B cell (primary cell): Measurements from ENCODE around the gene IPO5. TPM values are rescaled to one million over a fixed set of nuclear protein-coding genes. Genes with fewer than 3 reads are reported as not detected.
"Not testable (repeated sequence)": the region's sequence is repeated elsewhere in the genome, so short reads cannot be mapped to it uniquely, and the experiment has no call there.

ENCODE experiments used
- ATAC-seq: fragments of 200-7000 bp; cut with Tn5 transposase; one replicate; pipeline ENCODE4 v1.10.0; 2021; ENCODE audit warnings: low read depth, mild to moderate bottlenecking, moderate number of reproducible peaks, moderate library complexity
- CTCF ChIA-PET: fragments of 350-600 bp; sonication (Branson Sonifier 250); formaldehyde crosslinking; loops from one replicate; lab custom pipeline; 2021; ENCODE audit warnings: antibody characterized with exemption, inconsistent platforms; lab: Charles Lee
- POLR2A ChIA-PET: fragments of 350-600 bp; sonication (Branson Sonifier 250); formaldehyde crosslinking; loops from one replicate; lab custom pipeline; 2021; ENCODE audit warnings: antibody characterized with exemption; lab: Charles Lee
- DNase-seq: peaks from one replicate; pipeline ENCODE4 v3.0.0; 2013
- H2AFZ ChIP-seq: 2 replicates; pipeline ENCODE4 v1.6.1; 2012; ENCODE audit warnings: mild to moderate bottlenecking, low read depth, low read length; ENCODE audit not compliant: insufficient read depth, poor library complexity, severe bottlenecking
- H3K27ac ChIP-seq, 2 donors: 1 replicate in 1 of 2; 2 replicates in 1 of 2; pipeline ENCODE4 v1.5.1; 2012 to 2013; ENCODE audit warnings: low read length in 2 of 2, mild to moderate bottlenecking in 2 of 2, moderate library complexity in 1 of 2
- H3K27me3 ChIP-seq, 4 experiments: fragments of 200-600 bp in 1 of 4; sonication (generic) in 1 of 4; replicated peaks in 1 of 4; 1 replicate in 2 of 4; 2 replicates in 2 of 4; pipeline versions ENCODE4 v1.6.1 to v1.7.0; 2013 to 2016; ENCODE audit warnings: low read length in 3 of 4, mild to moderate bottlenecking in 2 of 4, mixed read lengths in 1 of 4, moderate library complexity in 1 of 4; ENCODE audit not compliant: insufficient read depth in 4 of 4, control insufficient read depth in 3 of 4; ENCODE audit errors: control extremely low read depth in 1 of 4
- H3K36me3 ChIP-seq, 2 experiments: replicated peaks in 1 of 2; 1 replicate in 1 of 2; 2 replicates in 1 of 2; pipeline versions ENCODE4 v1.6.1 to v1.7.1; 2013; ENCODE audit warnings: low read length in 1 of 2; ENCODE audit not compliant: insufficient read depth in 2 of 2, control insufficient read depth in 1 of 2; ENCODE audit errors: control extremely low read depth in 1 of 2, extremely low read depth in 1 of 2
- H3K4me1 ChIP-seq, 2 donors: fragments of 200-600 bp in 1 of 2; sonication (generic) in 1 of 2; 1 replicate in 1 of 2; 2 replicates in 1 of 2; pipeline versions ENCODE4 v1.5.1 to v1.6.1; 2013 to 2017; ENCODE audit warnings: low read length in 2 of 2; ENCODE audit not compliant: control insufficient read depth in 2 of 2, insufficient read depth in 2 of 2
- H3K4me2 ChIP-seq: replicated peaks from 2 replicates; pipeline ENCODE3; 2012; ENCODE audit warnings: mild to moderate bottlenecking, low read depth, low read length; ENCODE audit not compliant: poor library complexity, severe bottlenecking
- H3K4me3 ChIP-seq, 5 experiments: fragments of 200-600 bp in 1 of 5; sonication (generic) in 1 of 5; 1 replicate in 3 of 5; 2 replicates in 2 of 5; pipeline versions ENCODE4 v1.5.1 to v1.7.0; 2011 to 2016; ENCODE audit warnings: low read length in 4 of 5, mild to moderate bottlenecking in 4 of 5, low read depth in 2 of 5, control low read depth in 1 of 5, moderate library complexity in 1 of 5; ENCODE audit not compliant: insufficient read depth in 1 of 5; ENCODE audit errors: control extremely low read depth in 1 of 5, extremely low read depth in 1 of 5
- H3K79me2 ChIP-seq: fragments of 200-600 bp; sonication (generic); one replicate; pipeline ENCODE4 v1.6.0; 2016; ENCODE audit warnings: low read length; ENCODE audit not compliant: control insufficient read depth, insufficient read depth
- H3K9ac ChIP-seq: fragments of 200-600 bp; sonication (generic); 2 replicates; pipeline ENCODE4 v1.6.1; 2017; ENCODE audit warnings: mild to moderate bottlenecking, low read length, moderate library complexity
- H3K9me3 ChIP-seq, 3 donors: one replicate each; pipeline versions ENCODE4 v1.6.1 to v1.7.1; 2013; ENCODE audit warnings: low read length in 2 of 3; ENCODE audit not compliant: control insufficient read depth in 2 of 3, insufficient read depth in 1 of 3; ENCODE audit errors: control extremely low read depth in 1 of 3
- H4K20me1 ChIP-seq: 2 replicates; pipeline ENCODE4 v1.6.0; 2012; ENCODE audit warnings: mild to moderate bottlenecking, low read length; ENCODE audit not compliant: insufficient read depth, control insufficient read depth, poor library complexity, severe bottlenecking
- H3K27ac Mint-ChIP-seq: one replicate; pipeline ENCODE4 v1.8.0; 2021; ENCODE audit warnings: mixed read lengths
- H3K27me3 Mint-ChIP-seq: one replicate; pipeline ENCODE4 v1.8.0; 2021; ENCODE audit warnings: mixed read lengths
- H3K4me1 Mint-ChIP-seq: one replicate; pipeline ENCODE4 v1.8.0; 2021; ENCODE audit warnings: mixed read lengths
- H3K4me3 Mint-ChIP-seq: one replicate; pipeline ENCODE4 v1.8.0; 2021; ENCODE audit warnings: mixed read lengths
- H3K9me3 Mint-ChIP-seq: one replicate; pipeline ENCODE4 v1.8.0; 2022; ENCODE audit warnings: mixed read lengths; ENCODE audit not compliant: insufficient read depth
- EZH2 ChIP-seq: IDR thresholded peaks from 2 replicates; pipeline ENCODE4 v1.6.1; 2012; ENCODE audit warnings: borderline replicate concordance, low read depth, mild to moderate bottlenecking, moderate library complexity, low read length; ENCODE audit not compliant: insufficient read depth, poor library complexity, severe bottlenecking
- WGBS: methylation state at CpG from one replicate; pipeline ENCODE4 v1.1.5; 2013; ENCODE audit warnings: missing lambda C conversion rate; ENCODE audit not compliant: insufficient coverage; 5-methylcytosine and 5-hydroxymethylcytosine counted together
- intact Hi-C: fragments of 100-400 bp; cut with micrococcal nuclease; formaldehyde crosslinking; loops from one replicate; pipeline ENCODE4 v1.10.0; 2022
- polyA plus RNA-seq: library from polyadenylated mRNA; depleted of rRNA; stranded (reverse); fragments of >200 nt; gene quantifications from 2 replicates; pipeline ENCODE4 v1.2.3, GENCODE V29; 2012
- total RNA-seq, 2 donors: library from RNA; stranded (reverse); fragments of 120-200 nt in 1 of 2; gene quantifications; 1 replicate in 1 of 2; 2 replicates in 1 of 2; pipeline versions ENCODE4 v1.2.3 to v1.2.4, GENCODE V29; 2013 to 2022
- TF ChIP-seq, protein P1 (sequence below): fragments of 200-600 bp; IDR thresholded peaks from one replicate; pipeline ENCODE4 v1.8.0; 2022; ENCODE audit warnings: antibody characterized with exemption, mild to moderate bottlenecking

IPO5 gene
- total and polyA plus RNA-seq, 2 donors (not counting 1 experiment from before 2014, with no cell fraction given): 25.9 to 76.4 TPM

DNA sequence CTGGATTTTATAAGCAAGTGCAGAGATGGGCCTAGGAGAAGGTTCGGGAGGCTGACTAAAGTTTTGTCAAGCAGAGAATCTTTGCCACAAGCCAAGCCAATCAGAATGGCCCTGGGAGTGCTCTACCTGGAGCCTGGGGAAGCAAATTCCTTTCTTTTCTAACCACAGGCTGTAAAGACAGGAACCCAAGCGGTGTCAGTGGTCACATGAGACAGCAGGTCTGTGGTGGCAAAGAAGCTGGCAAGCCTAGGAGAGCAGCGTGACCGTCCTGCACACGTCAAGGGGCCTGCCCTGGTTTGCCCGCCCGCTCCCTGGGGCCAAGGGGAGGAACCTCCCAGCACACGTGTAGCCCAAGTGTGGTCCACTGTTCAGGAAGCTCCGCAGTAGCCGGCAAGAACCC lies 90.8 kb downstream of the IPO5 start:
- intact Hi-C loops: no loop called here
- Histone ChIP-seq H3K9ac (no peak overlapping the region), H3K9me3 (no peaks in the 10 kb centered on the region), H4K20me1 (no peaks in the 10 kb centered on the region), H3K4me1 (no peaks in the 10 kb centered on the region), H3K79me2 (no peaks in the 10 kb centered on the region), H3K27ac (no peak overlapping the region), H3K4me2 (no peak overlapping the region), H3K4me3 (no peak overlapping the region), H3K36me3 (no peaks in the 10 kb centered on the region), H2AFZ (peak overlapping the region; percentile 9), H3K27me3 (no peaks in the 10 kb centered on the region)
- peaks cover 10% of the 10 kb centered on the region for H3K27me3 Mint-ChIP-seq
- POLR2A ChIA-PET: no interaction called here
- H3K9me3 Mint-ChIP-seq: no peaks in the 10 kb centered on the region
- TF ChIP-seq EZH2: no peak
- TF ChIP-seq, protein P1, sequence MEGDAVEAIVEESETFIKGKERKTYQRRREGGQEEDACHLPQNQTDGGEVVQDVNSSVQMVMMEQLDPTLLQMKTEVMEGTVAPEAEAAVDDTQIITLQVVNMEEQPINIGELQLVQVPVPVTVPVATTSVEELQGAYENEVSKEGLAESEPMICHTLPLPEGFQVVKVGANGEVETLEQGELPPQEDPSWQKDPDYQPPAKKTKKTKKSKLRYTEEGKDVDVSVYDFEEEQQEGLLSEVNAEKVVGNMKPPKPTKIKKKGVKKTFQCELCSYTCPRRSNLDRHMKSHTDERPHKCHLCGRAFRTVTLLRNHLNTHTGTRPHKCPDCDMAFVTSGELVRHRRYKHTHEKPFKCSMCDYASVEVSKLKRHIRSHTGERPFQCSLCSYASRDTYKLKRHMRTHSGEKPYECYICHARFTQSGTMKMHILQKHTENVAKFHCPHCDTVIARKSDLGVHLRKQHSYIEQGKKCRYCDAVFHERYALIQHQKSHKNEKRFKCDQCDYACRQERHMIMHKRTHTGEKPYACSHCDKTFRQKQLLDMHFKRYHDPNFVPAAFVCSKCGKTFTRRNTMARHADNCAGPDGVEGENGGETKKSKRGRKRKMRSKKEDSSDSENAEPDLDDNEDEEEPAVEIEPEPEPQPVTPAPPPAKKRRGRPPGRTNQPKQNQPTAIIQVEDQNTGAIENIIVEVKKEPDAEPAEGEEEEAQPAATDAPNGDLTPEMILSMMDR: no peak
- no peak overlapping the region for H3K27ac Mint-ChIP-seq
- CTCF ChIA-PET: no interaction called here
- no peak for ATAC-seq
- WGBS: 11% methylated on average over 10 of the region's 10 CpGs
- H3K4me1 Mint-ChIP-seq: no peaks in the 10 kb centered on the region
- DNase-seq: no peak
- no peak overlapping the region for H3K4me3 Mint-ChIP-seq

DNA sequence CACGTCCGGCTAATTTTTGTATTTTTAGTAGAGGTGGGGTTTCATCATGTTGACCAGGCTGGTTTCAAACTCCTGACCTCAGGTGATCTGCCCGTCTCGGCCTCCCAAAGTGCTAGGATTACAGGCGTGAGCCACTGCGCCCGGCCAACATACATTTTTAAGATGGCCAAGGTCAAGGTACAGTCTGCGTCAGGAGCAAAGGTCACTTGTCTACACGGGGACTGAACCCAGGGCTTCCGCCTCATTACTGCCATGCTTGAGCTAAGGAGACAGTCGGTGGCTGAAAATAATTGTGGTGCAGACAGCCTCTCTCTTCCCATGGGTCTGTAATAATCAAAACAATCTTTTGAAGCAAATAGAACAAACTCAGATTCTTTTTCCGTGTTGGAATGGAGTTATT lies 94.3 kb downstream of the IPO5 start:
- H3K27ac Mint-ChIP-seq, DNase-seq: not testable (repeated sequence)

More for the DNA sequence above, 94.3 kb downstream of the IPO5 start:
- H3K9ac ChIP-seq, H3K4me3 ChIP-seq, H3K9me3 Mint-ChIP-seq, ATAC-seq, H3K36me3 ChIP-seq, CTCF ChIA-PET, H3K27me3 ChIP-seq, POLR2A ChIA-PET, H3K27me3 Mint-ChIP-seq, H4K20me1 ChIP-seq, intact Hi-C loops, H3K9me3 ChIP-seq, H2AFZ ChIP-seq, H3K79me2 ChIP-seq, H3K4me1 ChIP-seq, H3K4me2 ChIP-seq, H3K4me3 Mint-ChIP-seq, H3K27ac ChIP-seq, H3K4me1 Mint-ChIP-seq: not testable (repeated sequence)
- WGBS: 97% methylated on average over 8 of the region's 12 CpGs
